Measurements from ENCODE around the gene ATP6V0D1.

DNA sequence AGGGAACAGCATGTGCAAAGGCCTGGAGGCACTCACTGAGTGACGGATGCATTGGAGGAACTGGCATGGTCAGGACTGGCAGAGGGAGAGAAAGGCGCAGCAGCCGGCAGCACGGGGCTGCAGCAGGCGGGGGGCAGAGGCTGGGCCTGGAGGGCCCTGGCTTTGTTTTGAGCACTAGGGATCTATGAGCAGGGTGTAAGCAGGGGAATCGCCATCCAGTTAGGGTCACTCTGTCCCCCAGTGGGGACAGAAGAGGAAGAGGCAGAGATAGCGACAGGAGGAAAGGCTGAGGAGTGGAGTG, 35.9 kb downstream of the ATP6V0D1 start:
- TF ChIP-seq ZNF274 (IDR thresholded peaks at IDR 0.05; ENCODE audit: low read depth, low read length), result no peak
- TF ChIP-seq YY1 (IDR thresholded peaks at IDR 0.05; ENCODE audit: insufficient read depth, insufficient read length), result no peak

All from NT2/D1 (cell line).